HG03066 (cell line): Measurements from ENCODE around the gene WFDC1.

Experiments
- ATAC-seq: cut with Tn5 transposase; IDR thresholded peaks from one replicate; pipeline ENCODE4 v1.9.1; 2021; ENCODE audit warnings: low read depth; ENCODE audit not compliant: unreplicated experiment

The WFDC1 gene

DNA sequence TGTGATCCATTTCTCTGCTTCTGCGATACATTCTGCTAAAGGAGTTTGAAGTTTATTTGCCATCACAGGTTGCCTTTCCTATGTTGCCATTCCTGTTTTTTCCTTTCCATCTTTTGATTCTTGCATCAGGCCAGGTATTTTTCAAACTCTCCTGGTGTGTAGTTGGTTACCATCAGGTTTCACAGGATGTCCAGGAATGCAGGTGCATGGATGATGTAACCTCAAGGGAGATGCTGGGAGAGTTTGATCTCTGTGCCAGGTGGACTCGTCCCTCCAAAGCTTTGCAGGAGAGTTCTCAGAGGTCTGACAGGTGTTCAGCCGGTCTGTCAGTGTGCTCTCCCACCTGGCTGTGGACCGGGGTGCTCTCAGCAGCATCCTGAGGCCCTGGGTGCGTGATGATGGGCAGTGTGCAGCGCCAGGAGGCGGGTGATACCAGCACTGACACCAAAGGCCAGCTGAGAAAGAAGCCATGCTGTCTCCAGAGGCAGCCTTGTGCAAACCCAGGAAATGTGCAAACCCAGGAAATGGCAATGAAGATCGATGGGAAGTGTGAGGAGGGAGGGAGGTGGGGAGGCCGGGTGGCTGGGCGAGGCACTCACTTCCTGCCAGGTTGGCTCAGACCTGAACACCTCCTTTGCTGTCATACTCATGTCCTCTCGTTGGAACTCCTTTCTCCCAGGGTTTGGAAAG is 75.4 kb downstream of the WFDC1 start:
- ATAC-seq, result no peak

DNA sequence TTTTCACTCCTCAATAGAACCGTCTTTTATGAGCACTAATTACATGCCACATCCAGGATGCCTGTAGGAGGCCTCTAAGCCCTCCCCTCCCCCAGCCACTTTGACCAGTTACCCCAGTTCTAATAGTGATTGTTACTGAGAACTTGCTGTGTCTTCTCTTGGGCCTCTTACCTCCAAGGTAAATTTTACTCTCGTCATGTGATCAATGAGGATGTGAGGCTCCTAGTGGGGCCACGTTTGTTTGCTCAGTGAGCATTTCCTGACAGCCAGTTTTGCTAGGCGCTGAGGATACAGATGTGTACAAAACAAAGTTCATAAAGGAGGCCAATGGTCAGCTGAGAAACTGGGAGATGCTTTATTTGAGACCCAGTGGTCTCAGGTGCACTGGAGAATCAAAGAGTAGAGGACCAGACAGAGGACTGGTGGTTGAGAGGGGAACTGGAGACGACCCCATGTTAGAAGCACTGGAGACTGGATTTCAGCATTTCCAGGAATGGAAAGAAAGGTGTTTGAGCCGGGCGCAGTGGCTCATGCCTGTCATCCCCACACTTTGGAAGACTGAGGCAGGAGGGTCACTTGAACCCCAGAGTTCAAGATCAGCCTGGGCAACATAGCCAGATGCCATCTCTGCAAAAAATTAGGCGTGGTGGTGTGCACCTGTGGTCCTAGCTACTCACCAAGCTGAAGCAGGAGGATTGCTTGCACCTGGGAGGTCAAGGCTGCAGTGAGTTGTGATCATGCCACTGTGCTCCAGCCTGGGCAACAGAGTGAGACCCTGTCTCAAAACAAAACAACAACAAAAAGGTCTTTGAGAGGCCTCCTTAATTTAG is 76.3 kb downstream of the WFDC1 start:
- ATAC-seq, result no peak

DNA sequence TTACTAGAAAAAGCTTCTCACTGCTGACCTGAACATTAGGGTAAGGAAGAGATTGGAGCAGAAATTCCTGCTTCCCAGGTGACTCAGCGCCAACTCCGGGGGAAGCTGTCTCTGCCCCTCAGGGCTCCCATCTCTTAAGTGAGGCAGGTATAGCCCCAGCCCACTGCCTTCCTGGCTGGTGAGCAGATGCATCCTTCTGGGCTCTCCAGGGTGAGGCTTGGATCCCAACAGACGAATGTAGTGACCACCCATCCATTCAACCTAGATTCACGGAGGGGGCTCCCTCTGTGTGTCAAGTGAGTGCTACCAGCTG is 76.8 kb downstream of the WFDC1 start:
- ATAC-seq, result no peak

DNA sequence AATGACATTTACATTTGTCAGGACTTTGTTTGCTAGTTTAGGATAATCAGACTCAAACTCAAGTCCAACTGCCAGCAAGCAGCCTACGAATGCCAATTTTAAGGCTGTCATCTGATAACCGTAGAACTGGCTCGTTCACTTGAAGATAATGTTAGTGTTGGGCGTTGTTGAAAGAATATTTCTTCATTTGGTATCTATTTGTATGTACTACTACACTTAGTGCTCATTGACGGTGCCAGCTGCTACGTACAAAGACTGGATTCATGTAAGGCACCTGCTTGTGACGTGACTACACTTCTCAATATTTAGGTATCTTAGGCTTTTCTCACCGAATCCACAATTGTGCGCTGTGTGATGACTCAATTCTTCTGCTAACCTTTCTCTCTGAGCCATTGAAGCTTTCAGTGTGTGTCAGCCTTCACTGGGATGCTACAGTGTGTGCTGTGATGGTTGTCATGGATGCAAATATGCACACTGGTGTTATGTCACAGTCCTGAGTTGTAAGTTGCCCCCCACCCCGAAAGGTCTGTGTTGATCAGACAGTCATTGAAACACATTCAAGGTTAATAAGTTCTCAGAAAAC is 79.3 kb downstream of the WFDC1 start:
- no peak for ATAC-seq

DNA sequence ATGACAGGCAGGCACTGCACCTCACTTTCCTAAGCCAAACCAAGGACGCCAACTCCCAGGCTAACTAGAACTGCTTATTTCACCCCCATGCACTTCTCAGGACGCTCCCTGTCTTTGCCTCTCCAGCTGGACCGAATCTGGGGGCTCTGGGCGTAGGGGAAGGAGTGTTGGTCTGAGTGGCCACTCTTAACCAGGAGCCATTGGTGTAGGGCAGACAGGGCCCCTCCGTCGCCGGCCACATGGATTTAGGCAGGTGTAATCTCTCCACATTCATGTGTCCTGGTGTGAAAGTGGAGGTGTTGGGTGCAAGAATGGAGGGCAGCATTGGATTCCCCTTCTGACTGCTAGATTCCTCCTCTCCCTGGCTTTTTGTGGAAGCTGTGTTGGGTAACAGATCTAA is 83.4 kb downstream of the WFDC1 start:
- ATAC-seq, result no peak

DNA sequence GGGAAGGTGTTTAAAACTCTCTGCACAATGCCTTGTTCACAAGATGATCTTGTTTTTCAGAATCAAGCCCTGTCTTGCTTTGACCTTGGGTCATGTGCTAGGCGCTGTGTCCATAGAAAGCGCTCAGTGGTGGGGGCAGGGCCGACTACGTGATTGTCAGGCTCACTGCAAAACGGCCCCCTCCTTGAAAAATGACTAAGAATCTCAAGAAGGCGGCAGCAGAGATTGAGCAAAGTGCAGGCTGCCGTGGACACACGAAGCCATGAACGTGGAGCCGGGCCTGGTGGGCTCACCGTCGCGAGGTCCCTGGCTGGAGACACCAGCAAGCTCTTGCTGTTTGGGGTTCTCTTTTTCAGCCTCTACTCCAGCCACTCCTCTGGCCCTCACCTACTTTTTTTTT is 83.9 kb downstream of the WFDC1 start:
- ATAC-seq, result no peak

DNA sequence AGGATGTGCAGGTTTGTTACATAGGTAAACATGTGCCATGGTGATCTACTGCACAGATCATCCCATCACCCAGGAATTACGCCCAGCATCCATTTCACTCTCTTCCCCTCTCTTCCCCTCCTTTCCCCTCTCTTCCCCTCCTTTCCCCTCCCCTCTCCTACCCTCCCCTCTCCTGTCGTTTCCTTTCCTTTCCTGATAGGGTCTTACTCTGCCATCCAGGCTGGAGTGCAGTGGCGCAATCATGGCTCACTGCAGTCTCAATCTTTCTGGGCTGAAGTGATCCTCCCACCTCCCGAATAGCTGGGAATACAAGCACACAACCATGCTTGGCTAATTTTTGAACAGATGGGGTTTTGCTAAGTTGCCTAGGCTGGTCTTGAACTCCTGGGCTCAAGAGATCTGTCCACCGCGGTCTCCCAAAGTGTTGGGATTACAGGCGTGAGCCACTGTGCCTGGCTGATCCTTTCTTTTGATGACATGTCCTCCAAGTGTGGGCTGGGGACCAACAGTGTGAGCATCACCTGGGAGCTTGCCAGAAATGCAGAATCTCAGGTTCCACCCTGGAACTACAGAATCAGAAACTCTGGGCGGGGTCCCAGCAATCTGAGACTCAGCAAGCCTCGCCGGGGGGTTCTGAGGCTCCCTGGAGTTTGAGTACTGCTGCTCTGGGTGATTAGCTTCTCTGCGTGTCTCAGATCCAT is 84.5 kb downstream of the WFDC1 start:
- ATAC-seq, result no peak
